ENCODE results near the gene RTF1.

GRCh38 chr15:41438206-41438605 is 21.3 kb downstream of the RTF1 start:
- TF ChIP-seq CTCF (conservative IDR thresholded peaks at IDR 0.05; ENCODE audit: low read depth, low read length) (no peak), EZH2 (IDR thresholded peaks at IDR 0.05; ENCODE audit: borderline replicate concordance, low read depth, low read length, poor library complexity, severe bottlenecking) (no peak)

Data from A673 (cell line).